H9 (cell line): ENCODE measurements around the gene XRCC6. TPM values are rescaled to one million over a fixed set of nuclear protein-coding genes. Genes with fewer than 3 reads are reported as not detected.
"Not testable (repeated sequence)": the region's sequence is repeated elsewhere in the genome, so short reads cannot be mapped to it uniquely, and the experiment has no call there.

Source experiments
- DNase-seq: peaks from one replicate; pipeline ENCODE4 v3.0.0-alpha.2; 2017
- H2AFZ ChIP-seq: one replicate; pipeline ENCODE4 v1.6.1; 2013; ENCODE audit warnings: mild to moderate bottlenecking, low read length, control low read depth, moderate library complexity
- H2AK5ac ChIP-seq: 2 replicates; pipeline ENCODE4 v1.6.1; 2013; ENCODE audit warnings: low read length, control low read depth, mixed read lengths; ENCODE audit not compliant: insufficient read length
- H2BK120ac ChIP-seq: one replicate; pipeline ENCODE4 v1.6.1; 2013; ENCODE audit warnings: low read depth, mild to moderate bottlenecking, low read length, control low read depth, inconsistent platforms; ENCODE audit not compliant: poor library complexity, severe bottlenecking
- H2BK12ac ChIP-seq: 2 replicates; pipeline ENCODE4 v1.6.1; 2013; ENCODE audit warnings: low read length, control low read depth, mixed read lengths, low read depth; ENCODE audit not compliant: insufficient read length
- H2BK15ac ChIP-seq: 2 replicates; pipeline ENCODE4 v1.6.1; 2013; ENCODE audit warnings: low read depth, low read length, control low read depth
- H2BK20ac ChIP-seq: one replicate; pipeline ENCODE4 v1.6.1; 2013; ENCODE audit warnings: low read depth, mild to moderate bottlenecking, low read length, control low read depth, inconsistent platforms; ENCODE audit not compliant: poor library complexity, severe bottlenecking
- H2BK5ac ChIP-seq: 2 replicates; pipeline ENCODE4 v1.6.1; 2013; ENCODE audit warnings: low read length, control low read depth, mixed read lengths; ENCODE audit not compliant: insufficient read length
- H3K14ac ChIP-seq: 2 replicates; pipeline ENCODE4 v1.6.1; 2013; ENCODE audit warnings: low read length, control low read depth; ENCODE audit not compliant: insufficient read depth
- H3K18ac ChIP-seq: 2 replicates; pipeline ENCODE4 v1.6.1; 2013; ENCODE audit warnings: low read depth, mild to moderate bottlenecking, mixed read lengths, low read length, control low read depth; ENCODE audit not compliant: insufficient read length
- H3K23ac ChIP-seq: 2 replicates; pipeline ENCODE4 v1.6.1; 2013; ENCODE audit warnings: low read length, control low read depth, mixed read lengths, low read depth; ENCODE audit not compliant: insufficient read length
- H3K23me2 ChIP-seq: 2 replicates; pipeline ENCODE4 v1.6.1; 2013; ENCODE audit warnings: low read depth, mild to moderate bottlenecking, mixed read lengths, low read length, control low read depth; ENCODE audit not compliant: insufficient read length, poor library complexity, severe bottlenecking
- H3K27ac ChIP-seq: 2 replicates; pipeline ENCODE4 v1.5.1; 2013; ENCODE audit warnings: low read length, control low read depth, mixed read lengths, low read depth; ENCODE audit not compliant: insufficient read length
- H3K27me3 ChIP-seq: 2 replicates; pipeline ENCODE4 v1.6.1; 2013; ENCODE audit warnings: low read length, control low read depth, inconsistent platforms; ENCODE audit not compliant: insufficient read depth
- H3K4ac ChIP-seq: 2 replicates; pipeline ENCODE4 v1.6.1; 2013; ENCODE audit warnings: low read depth, mild to moderate bottlenecking, control low read depth, inconsistent platforms, low read length, moderate library complexity
- H3K4me1 ChIP-seq: 2 replicates; pipeline ENCODE4 v1.6.1; 2013; ENCODE audit warnings: low read length, control low read depth, inconsistent platforms; ENCODE audit not compliant: insufficient read depth
- H3K4me2 ChIP-seq: 2 replicates; pipeline ENCODE4 v1.6.1; 2013; ENCODE audit warnings: low read length, control low read depth, mixed read lengths; ENCODE audit not compliant: insufficient read length, insufficient read depth
- H3K56ac ChIP-seq: 2 replicates; pipeline ENCODE4 v1.6.1; 2013; ENCODE audit warnings: low read depth, mild to moderate bottlenecking, mixed read lengths, low read length, control low read depth; ENCODE audit not compliant: insufficient read length
- H3K79me1 ChIP-seq: 2 replicates; pipeline ENCODE4 v1.6.1; 2013; ENCODE audit warnings: low read depth, mild to moderate bottlenecking, moderate library complexity, low read length, control low read depth, inconsistent platforms; ENCODE audit not compliant: insufficient read depth, poor library complexity, severe bottlenecking
- H3K79me2 ChIP-seq: 2 replicates; pipeline ENCODE4 v1.6.1; 2013; ENCODE audit warnings: low read length, control low read depth, inconsistent platforms; ENCODE audit not compliant: insufficient read depth
- H3K9ac ChIP-seq: 2 replicates; pipeline ENCODE4 v1.6.1; 2013; ENCODE audit warnings: low read length, control low read depth, mixed read lengths; ENCODE audit not compliant: insufficient read length; ENCODE audit errors: extremely low read depth
- H3K9me3 ChIP-seq: one replicate; pipeline ENCODE4 v1.6.1; 2013; ENCODE audit warnings: low read depth, low read length, inconsistent platforms; ENCODE audit not compliant: control insufficient read depth
- H3T11ph ChIP-seq: one replicate; pipeline ENCODE4 v1.6.1; 2013; ENCODE audit warnings: mild to moderate bottlenecking, low read length, control low read depth, inconsistent platforms
- H4K20me1 ChIP-seq: one replicate; pipeline ENCODE4 v1.6.1; 2013; ENCODE audit not compliant: control insufficient read depth, insufficient read length, insufficient read depth
- H4K5ac ChIP-seq: 2 replicates; pipeline ENCODE4 v1.6.1; 2013; ENCODE audit warnings: low read depth, mild to moderate bottlenecking, mixed read lengths, low read length, control low read depth; ENCODE audit not compliant: insufficient read length
- H4K8ac ChIP-seq: replicated peaks from 2 replicates; pipeline ENCODE4 v1.6.1; 2013; ENCODE audit warnings: low read length, control low read depth, mixed read lengths, low read depth; ENCODE audit not compliant: insufficient read length
- H4K91ac ChIP-seq: 2 replicates; pipeline ENCODE4 v1.6.1; 2013; ENCODE audit warnings: low read depth, mild to moderate bottlenecking, moderate library complexity, mixed read lengths, low read length, control low read depth; ENCODE audit not compliant: insufficient read length
- H3K27ac Mint-ChIP-seq, 3 experiments: 2 replicates in 2 of 3; 3 replicates in 1 of 3; pipeline ENCODE4 v1.8.0; 2020 to 2021; ENCODE audit warnings: mixed read lengths in 3 of 3, mild to moderate bottlenecking in 1 of 3, moderate library complexity in 1 of 3
- H3K27me3 Mint-ChIP-seq: 2 replicates; pipeline ENCODE4 v1.8.0; 2021; ENCODE audit warnings: low read depth, mild to moderate bottlenecking, moderate library complexity, mixed read lengths
- H3K36me3 Mint-ChIP-seq, 3 experiments: 2 replicates in 2 of 3; 3 replicates in 1 of 3; pipeline ENCODE4 v1.8.0; 2020 to 2021; ENCODE audit warnings: low read depth in 3 of 3, mixed read lengths in 3 of 3; ENCODE audit not compliant: insufficient read depth in 1 of 3
- H3K4me1 Mint-ChIP-seq, 2 experiments: 2 replicates each; pipeline ENCODE4 v1.8.0; 2020; ENCODE audit warnings: mixed read lengths in 2 of 2
- H3K4me3 Mint-ChIP-seq, 2 experiments: 2 replicates in 1 of 2; 3 replicates in 1 of 2; pipeline ENCODE4 v1.8.0; 2020 to 2021; ENCODE audit warnings: mild to moderate bottlenecking in 2 of 2, mixed read lengths in 2 of 2, moderate library complexity in 1 of 2
- H3K9me3 Mint-ChIP-seq, 2 experiments: 2 replicates in 1 of 2; 3 replicates in 1 of 2; pipeline ENCODE4 v1.8.0; 2020; ENCODE audit warnings: mild to moderate bottlenecking in 2 of 2, mixed read lengths in 2 of 2, moderate library complexity in 1 of 2
- WGBS: extraction: QIAGEN DNeasy Blood & Tissue Kit; methylation state at CpG from one replicate; pipeline ENCODE4 v1.1.7; 2013; ENCODE audit warnings: missing lambda C conversion rate, low lambda C conversion rate, mixed read lengths; ENCODE audit not compliant: insufficient read length; ENCODE audit errors: extremely low coverage; 5-methylcytosine and 5-hydroxymethylcytosine counted together
- total RNA-seq: library from RNA; stranded (reverse); gene quantifications from 2 replicates; pipeline ENCODE4 v1.2.1, GENCODE V29; 2021
- TF ChIP-seq, protein P1 (sequence below): fragments of 200-600 bp; sonication (generic); conservative IDR thresholded peaks from 3 replicates; pipeline ENCODE4 v1.8.0; 2021; ENCODE audit warnings: antibody characterized with exemption, mild to moderate bottlenecking

The XRCC6 gene
- total RNA-seq, 1 experiment from 2014 or later = 461 TPM

DNA sequence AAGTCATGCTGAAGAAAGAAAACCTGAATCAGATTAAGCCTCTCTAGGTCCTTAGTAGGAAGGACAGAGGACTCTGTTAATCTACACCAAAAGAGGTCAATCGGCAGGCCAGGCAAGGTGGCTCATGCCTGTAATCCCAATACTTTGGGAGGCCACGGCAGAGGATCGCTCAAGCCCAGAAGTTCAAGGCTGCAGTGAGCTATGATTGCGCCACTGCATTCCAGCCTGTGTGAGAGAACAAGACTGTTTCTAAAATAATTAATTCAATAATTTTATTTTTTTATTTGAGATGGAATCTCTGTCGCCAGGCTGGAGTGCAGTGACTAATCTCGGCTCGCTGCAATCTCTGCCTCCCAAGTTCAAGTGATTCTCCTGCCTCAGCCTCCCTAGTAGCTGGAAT, 4.5 kb downstream of the XRCC6 start:
- H3K27ac ChIP-seq = no peak overlapping the region

DNA sequence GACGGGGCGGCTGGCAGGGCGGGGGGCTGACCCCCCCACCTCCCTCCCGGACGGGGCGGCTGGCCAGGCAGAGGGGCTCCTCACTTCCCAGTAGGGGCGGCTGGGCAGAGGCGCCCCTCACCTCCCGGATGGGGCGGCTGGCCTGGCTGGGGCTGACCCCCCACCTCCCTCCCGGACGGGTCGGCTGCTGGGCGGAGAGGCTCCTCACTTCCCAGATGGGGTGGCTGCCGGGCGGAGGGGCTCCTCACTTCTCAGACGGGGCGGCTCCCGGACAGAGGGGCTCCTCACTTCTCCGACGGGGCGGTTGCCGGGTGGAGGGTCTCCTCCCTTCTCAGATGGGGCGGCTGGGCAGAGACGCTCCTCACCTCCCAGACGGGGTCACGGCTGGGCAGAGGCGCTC, 10.0 kb downstream of the XRCC6 start:
- WGBS = no CpG with 5 or more reads among the region's 28 CpGs
- not testable (repeated sequence) for H3K27ac Mint-ChIP-seq
- peaks cover 67 to 87% (median 86%) of the 10 kb centered on the region in 3 experiments for H3K36me3 Mint-ChIP-seq

More for the DNA sequence above, 4.5 kb downstream of the XRCC6 start:
- Histone ChIP-seq H3K23me2 (peaks cover 4% of the 10 kb centered on the region), H3K27me3 (no peaks in the 10 kb centered on the region), H3K4ac (no peak overlapping the region), H4K5ac (no peak overlapping the region), H3K23ac (no peak overlapping the region), H2AFZ (no peak overlapping the region), H3K79me2 (peaks cover 6% of the 10 kb centered on the region; the same call in 1 of the 2 replicates), H3K4me1 (no peaks in the 10 kb centered on the region), H4K91ac (no peak overlapping the region), H3K9me3 (no peaks in the 10 kb centered on the region), H2BK20ac (no peak overlapping the region), H3K9ac (no peak overlapping the region), H3K56ac (no peak overlapping the region), H3K14ac (no peak overlapping the region), H2BK15ac (no peak overlapping the region), H3K4me2 (no peak overlapping the region), H2BK5ac (no peak overlapping the region), H3K18ac (no peak overlapping the region), H2BK12ac (no peak overlapping the region), H2AK5ac (no peak overlapping the region), H3K79me1 (no peaks in the 10 kb centered on the region), H4K20me1 (no peaks in the 10 kb centered on the region), H2BK120ac (no peak overlapping the region), H4K8ac (no peak overlapping the region), H3T11ph (no peak overlapping the region)
- Mint-ChIP-seq H3K4me3 (no peak overlapping the region), H3K4me1 (peaks cover 7 to 9% of the 10 kb centered on the region in 2 experiments; a peak in 3 of 4 replicates), H3K27ac (no peak overlapping the region), H3K36me3 (peaks cover 63 to 80% (median 77%) of the 10 kb centered on the region in 3 experiments), H3K9me3 (peaks cover 4 to 6% of the 10 kb centered on the region in 2 experiments; a peak in 3 of 5 replicates), H3K27me3 (no peaks in the 10 kb centered on the region)
- WGBS = no CpG with 5 or more reads among the region's 7 CpGs
- TF ChIP-seq, protein P1, sequence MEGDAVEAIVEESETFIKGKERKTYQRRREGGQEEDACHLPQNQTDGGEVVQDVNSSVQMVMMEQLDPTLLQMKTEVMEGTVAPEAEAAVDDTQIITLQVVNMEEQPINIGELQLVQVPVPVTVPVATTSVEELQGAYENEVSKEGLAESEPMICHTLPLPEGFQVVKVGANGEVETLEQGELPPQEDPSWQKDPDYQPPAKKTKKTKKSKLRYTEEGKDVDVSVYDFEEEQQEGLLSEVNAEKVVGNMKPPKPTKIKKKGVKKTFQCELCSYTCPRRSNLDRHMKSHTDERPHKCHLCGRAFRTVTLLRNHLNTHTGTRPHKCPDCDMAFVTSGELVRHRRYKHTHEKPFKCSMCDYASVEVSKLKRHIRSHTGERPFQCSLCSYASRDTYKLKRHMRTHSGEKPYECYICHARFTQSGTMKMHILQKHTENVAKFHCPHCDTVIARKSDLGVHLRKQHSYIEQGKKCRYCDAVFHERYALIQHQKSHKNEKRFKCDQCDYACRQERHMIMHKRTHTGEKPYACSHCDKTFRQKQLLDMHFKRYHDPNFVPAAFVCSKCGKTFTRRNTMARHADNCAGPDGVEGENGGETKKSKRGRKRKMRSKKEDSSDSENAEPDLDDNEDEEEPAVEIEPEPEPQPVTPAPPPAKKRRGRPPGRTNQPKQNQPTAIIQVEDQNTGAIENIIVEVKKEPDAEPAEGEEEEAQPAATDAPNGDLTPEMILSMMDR = no peak
- no peak for DNase-seq

More for the DNA sequence above, 10.0 kb downstream of the XRCC6 start:
- H3K9me3 ChIP-seq, H3K79me1 ChIP-seq, H3K23ac ChIP-seq, H4K8ac ChIP-seq, H2BK20ac ChIP-seq, DNase-seq, H3K4me1 ChIP-seq, H2AFZ ChIP-seq, H3K18ac ChIP-seq, H2BK5ac ChIP-seq, H3K79me2 ChIP-seq, H4K91ac ChIP-seq, H3K27ac ChIP-seq, H3K4me2 ChIP-seq, H3K56ac ChIP-seq, H3T11ph ChIP-seq, H2AK5ac ChIP-seq, H3K4me3 Mint-ChIP-seq, H4K5ac ChIP-seq, H2BK120ac ChIP-seq, H3K23me2 ChIP-seq, H3K9ac ChIP-seq, H2BK15ac ChIP-seq, H3K4ac ChIP-seq, H3K27me3 ChIP-seq, H3K14ac ChIP-seq, H4K20me1 ChIP-seq, H2BK12ac ChIP-seq, H3K4me1 Mint-ChIP-seq, H3K27me3 Mint-ChIP-seq: not testable (repeated sequence)
- peaks cover 4 to 14% of the 10 kb centered on the region in 2 experiments; a peak in 3 of 5 replicates for H3K9me3 Mint-ChIP-seq
